HepG2 (cell line): Measurements from ENCODE around the gene RORC. TPM values are rescaled to one million over a fixed set of nuclear protein-coding genes. Genes with fewer than 3 reads are reported as not detected.

ENCODE experiments used
- ARID3A ChIP-seq: IDR thresholded peaks from 2 replicates; pipeline ENCODE4 v1.6.1; 2012; ENCODE audit warnings: low read depth, low read length, improper control_type of control experiment
- DMTF1 ChIP-seq: sonication (generic); formaldehyde crosslinking; IDR thresholded peaks from 2 replicates; pipeline ENCODE4 v1.4.0; 2020; ENCODE audit warnings: mild to moderate bottlenecking, missing genetic modification reagents
- FOXM1 ChIP-seq: sonication (generic); formaldehyde crosslinking; IDR thresholded peaks from 2 replicates; pipeline ENCODE4 v1.5.0; 2020; ENCODE audit warnings: missing genetic modification reagents
- HNRNPLL ChIP-seq: fragments of 200-400 bp; formaldehyde crosslinking; IDR thresholded peaks from 2 replicates; pipeline ENCODE4 v1.6.1; 2017; ENCODE audit warnings: mild to moderate bottlenecking, low read depth, low read length; ENCODE audit not compliant: poor library complexity, severe bottlenecking
- HOXA3 ChIP-seq: sonication (generic); formaldehyde crosslinking; IDR thresholded peaks from 2 replicates; pipeline ENCODE4 v1.5.0; 2020; ENCODE audit warnings: missing genetic modification reagents
- MXD3 ChIP-seq: IDR thresholded peaks from 2 replicates; pipeline ENCODE4 v1.6.1; 2016; ENCODE audit warnings: mild to moderate bottlenecking, missing biosample characterization, missing genetic modification reagents
- MXI1 ChIP-seq: IDR thresholded peaks from 3 replicates; pipeline ENCODE4 v1.6.1; 2012; ENCODE audit warnings: low read depth, low read length, inconsistent platforms, borderline replicate concordance
- PAXIP1 ChIP-seq: sonication (generic); formaldehyde crosslinking; conservative IDR thresholded peaks from 2 replicates; pipeline ENCODE4 v1.4.0; 2020; ENCODE audit warnings: mild to moderate bottlenecking, missing genetic modification reagents, moderate library complexity
- RAD21 ChIP-seq: fragments of 450-650 bp; formaldehyde crosslinking; IDR thresholded peaks from 2 replicates; pipeline ENCODE4 v1.5.0; 2020; ENCODE audit warnings: mild to moderate bottlenecking
- SP4 ChIP-seq: sonication (generic); formaldehyde crosslinking; IDR thresholded peaks from 2 replicates; pipeline ENCODE4 v1.8.1; 2023; ENCODE audit warnings: mild to moderate bottlenecking, missing genetic modification reagents
- ZBTB25 ChIP-seq: IDR thresholded peaks from 2 replicates; pipeline ENCODE4 v1.6.1; 2018; ENCODE audit warnings: missing genetic modification reagents
- ZBTB7B ChIP-seq: sonication (generic); formaldehyde crosslinking; IDR thresholded peaks from 2 replicates; pipeline ENCODE4 v1.4.0; 2020; ENCODE audit warnings: missing genetic modification reagents
- ZNF326 ChIP-seq: sonication (generic); formaldehyde crosslinking; IDR thresholded peaks from 2 replicates; pipeline ENCODE4 v1.4.0; 2020; ENCODE audit warnings: missing genetic modification reagents, borderline replicate concordance
- ZNF44 ChIP-seq: sonication (generic); formaldehyde crosslinking; IDR thresholded peaks from 2 replicates; pipeline ENCODE4 v1.5.1; 2020; ENCODE audit warnings: mild to moderate bottlenecking, missing genetic modification reagents
- ZNF841 ChIP-seq: sonication (generic); formaldehyde crosslinking; IDR thresholded peaks from 2 replicates; pipeline ENCODE4 v1.8.1; 2023; ENCODE audit warnings: missing genetic modification reagents, borderline replicate concordance
- ZNF883 ChIP-seq: sonication (generic); formaldehyde crosslinking; IDR thresholded peaks from 2 replicates; pipeline ENCODE4 v1.5.1; 2020; ENCODE audit warnings: mild to moderate bottlenecking, missing genetic modification reagents; ENCODE audit errors: not compliant biosample characterization
- ZSCAN5A ChIP-seq: sonication (generic); formaldehyde crosslinking; IDR thresholded peaks from 2 replicates; pipeline ENCODE4 v1.8.0; 2022; ENCODE audit warnings: mild to moderate bottlenecking, missing genetic modification reagents, borderline replicate concordance
- polyA plus RNA-seq, 8 experiments: library from polyadenylated mRNA; depleted of rRNA in 3 of 8; stranded (reverse) in 7 of 8; unstranded in 1 of 8; fragments of >200 nt; fragmentation: Illumina TruSeq in 4 of 8; extraction: Trizol in 4 of 8; gene quantifications; 2 replicates each; pipeline versions ENCODE4 v1.2.1 to v1.2.3, GENCODE V29; 2011 to 2016; ENCODE audit warnings: low read depth in 4 of 8, missing spikeins in 1 of 8, mixed read lengths in 1 of 8; ENCODE audit not compliant: insufficient read depth in 1 of 8
- total RNA-seq, 5 experiments: library from RNA; depleted of rRNA; stranded (reverse); fragments of >200 nt; fragmentation: Illumina TruSeq; extraction: Trizol; gene quantifications; 2 replicates each; pipeline ENCODE4 v1.2.3, GENCODE V29; 2016; ENCODE audit warnings: low read depth in 1 of 5

Gene RORC
- total and polyA plus RNA-seq, 2 of the 13 experiments (the other 11 are each of a cell fraction or from before 2014, with no cell fraction given) = 2.5 to 6.5 TPM

- TF ChIP-seq DMTF1 (CRISPR knock-in tag) (no peak), HNRNPLL (peak; percentile 84), ZNF326 (CRISPR knock-in tag) (no peak), MXI1 (peak; percentile 58; the same call in 2 of the 3 replicates), ZNF841 (no peak), ARID3A (no peak), FOXM1 (no peak), ZBTB7B (CRISPR knock-in tag) (0 out of 2 replicates have a peak, but pooled peaks have one; percentile 18), ZSCAN5A (CRISPR knock-in tag) (no peak), RAD21 (CRISPR knock-in tag) (peak; percentile 39; the same call in 1 of the 2 replicates), MXD3 (CRISPR knock-in tag) (peak; percentile 84), ZBTB25 (no peak; the same call in 1 of the 2 replicates), SP4 (CRISPR knock-in tag) (peak; percentile 80), PAXIP1 (CRISPR knock-in tag) (no peak), ZNF883 (CRISPR knock-in tag) (peak; percentile 92), ZNF44 (CRISPR knock-in tag) (0 out of 2 replicates have a peak, but pooled peaks have one; percentile 33), HOXA3 (CRISPR knock-in tag) (peak; percentile 56; the same call in 1 of the 2 replicates)
These were observed 41.3 kb downstream of the RORC start, which contains the start of gene TDRKH (continued) for GRCh38 chr1:151790071-151790939.
